ENCODE data around the gene COPS6.

DNA sequence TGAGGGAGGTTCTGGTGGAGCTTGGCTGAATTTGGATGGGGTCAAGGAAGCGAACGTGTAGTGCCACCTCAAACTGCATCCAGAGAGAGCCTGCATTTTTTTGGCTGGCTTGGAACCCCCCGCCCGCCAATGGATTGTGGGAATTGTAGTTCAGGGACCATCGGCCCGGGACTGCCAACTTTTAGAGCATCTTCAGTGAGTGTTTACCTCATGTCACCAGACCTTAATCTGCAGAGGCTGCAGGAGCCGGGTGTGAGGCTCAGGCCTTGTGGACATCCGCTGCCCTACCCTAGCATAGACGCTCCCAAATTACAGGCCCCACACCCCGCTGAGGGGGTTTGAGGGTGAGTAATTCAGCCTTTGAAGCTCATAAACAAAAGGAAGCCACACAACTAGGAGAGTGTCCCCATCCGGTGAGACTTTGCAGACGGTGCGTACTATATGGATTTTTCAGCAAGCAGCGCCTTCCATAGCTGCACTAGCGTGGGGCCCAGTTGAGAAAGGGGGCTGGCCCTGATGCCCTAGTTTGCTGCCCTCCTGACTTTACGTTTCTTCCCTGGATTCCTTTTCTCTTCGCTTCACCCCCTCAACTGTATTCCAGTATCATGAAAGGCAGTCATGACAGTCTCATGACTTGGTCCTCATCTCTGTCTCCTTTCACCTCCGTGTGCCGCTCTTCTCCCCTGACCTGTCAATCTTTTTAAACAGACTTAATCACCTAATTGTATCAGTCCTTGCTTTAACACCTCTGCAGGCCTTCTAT is 31.4 kb downstream of the COPS6 start:
- TF ChIP-seq, protein P1, sequence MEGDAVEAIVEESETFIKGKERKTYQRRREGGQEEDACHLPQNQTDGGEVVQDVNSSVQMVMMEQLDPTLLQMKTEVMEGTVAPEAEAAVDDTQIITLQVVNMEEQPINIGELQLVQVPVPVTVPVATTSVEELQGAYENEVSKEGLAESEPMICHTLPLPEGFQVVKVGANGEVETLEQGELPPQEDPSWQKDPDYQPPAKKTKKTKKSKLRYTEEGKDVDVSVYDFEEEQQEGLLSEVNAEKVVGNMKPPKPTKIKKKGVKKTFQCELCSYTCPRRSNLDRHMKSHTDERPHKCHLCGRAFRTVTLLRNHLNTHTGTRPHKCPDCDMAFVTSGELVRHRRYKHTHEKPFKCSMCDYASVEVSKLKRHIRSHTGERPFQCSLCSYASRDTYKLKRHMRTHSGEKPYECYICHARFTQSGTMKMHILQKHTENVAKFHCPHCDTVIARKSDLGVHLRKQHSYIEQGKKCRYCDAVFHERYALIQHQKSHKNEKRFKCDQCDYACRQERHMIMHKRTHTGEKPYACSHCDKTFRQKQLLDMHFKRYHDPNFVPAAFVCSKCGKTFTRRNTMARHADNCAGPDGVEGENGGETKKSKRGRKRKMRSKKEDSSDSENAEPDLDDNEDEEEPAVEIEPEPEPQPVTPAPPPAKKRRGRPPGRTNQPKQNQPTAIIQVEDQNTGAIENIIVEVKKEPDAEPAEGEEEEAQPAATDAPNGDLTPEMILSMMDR (tag by site-specific recombination; IDR thresholded peaks at IDR 0.05) = no peak; the same call in 1 of the 2 replicates
- TF ChIP-seq ZNF776 (tag by site-specific recombination; IDR thresholded peaks at IDR 0.05; ENCODE audit: borderline replicate concordance) = no peak
- TF ChIP-seq, protein P2, sequence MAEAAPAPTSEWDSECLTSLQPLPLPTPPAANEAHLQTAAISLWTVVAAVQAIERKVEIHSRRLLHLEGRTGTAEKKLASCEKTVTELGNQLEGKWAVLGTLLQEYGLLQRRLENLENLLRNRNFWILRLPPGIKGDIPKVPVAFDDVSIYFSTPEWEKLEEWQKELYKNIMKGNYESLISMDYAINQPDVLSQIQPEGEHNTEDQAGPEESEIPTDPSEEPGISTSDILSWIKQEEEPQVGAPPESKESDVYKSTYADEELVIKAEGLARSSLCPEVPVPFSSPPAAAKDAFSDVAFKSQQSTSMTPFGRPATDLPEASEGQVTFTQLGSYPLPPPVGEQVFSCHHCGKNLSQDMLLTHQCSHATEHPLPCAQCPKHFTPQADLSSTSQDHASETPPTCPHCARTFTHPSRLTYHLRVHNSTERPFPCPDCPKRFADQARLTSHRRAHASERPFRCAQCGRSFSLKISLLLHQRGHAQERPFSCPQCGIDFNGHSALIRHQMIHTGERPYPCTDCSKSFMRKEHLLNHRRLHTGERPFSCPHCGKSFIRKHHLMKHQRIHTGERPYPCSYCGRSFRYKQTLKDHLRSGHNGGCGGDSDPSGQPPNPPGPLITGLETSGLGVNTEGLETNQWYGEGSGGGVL (tag by site-specific recombination; IDR thresholded peaks at IDR 0.05) = peak; percentile 73
- no peak for TF ChIP-seq ZNF624 (tag by site-specific recombination; IDR thresholded peaks at IDR 0.05)
- no peak for TF ChIP-seq ZNF140 (tag by site-specific recombination; IDR thresholded peaks at IDR 0.05)
- no peak for TF ChIP-seq ZNF112 (tag by site-specific recombination; IDR thresholded peaks at IDR 0.05)

All from HEK293 (cell line).